Measurements from ENCODE around the gene CACNG8.
"Not testable (repeated sequence)": the region's sequence is repeated elsewhere in the genome, so short reads cannot be mapped to it uniquely, and the experiment has no call there.

CACNG8 gene

GRCh38 chr19:53994811-53995210 is 32.1 kb downstream of the CACNG8 start:
- no peak for DNase-seq

DNA sequence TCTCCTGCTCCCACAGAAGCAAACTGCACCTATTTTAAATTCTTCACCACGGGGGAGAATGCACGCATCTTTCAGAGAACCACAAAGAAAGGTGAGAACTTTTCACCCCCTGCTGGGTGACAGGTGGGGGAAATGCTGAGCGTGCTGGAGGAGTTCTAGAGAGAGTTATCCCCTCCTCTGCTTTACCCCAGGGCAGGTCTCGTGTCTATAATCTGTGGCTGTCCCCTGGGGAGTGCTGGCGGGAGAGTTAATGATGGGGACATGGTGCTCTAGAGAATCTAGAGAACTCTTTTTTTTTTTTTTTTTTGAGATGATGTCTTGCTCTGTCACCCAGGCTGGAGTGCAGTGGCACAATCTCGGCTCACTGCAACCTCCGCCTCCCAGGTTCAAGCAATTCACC is 35.5 kb downstream of the CACNG8 start:
- no peak for DNase-seq

- DNase-seq, result no peak
Measured at GRCh38 chr19:53999694-54000093, 37.0 kb downstream of the CACNG8 start.

- DNase-seq, result no peak
Measured at GRCh38 chr19:54001496-54001895, 38.8 kb downstream of the CACNG8 start.

GRCh38 chr19:54002495-54003315 is 40.0 kb downstream of the CACNG8 start:
- no peak for DNase-seq

DNA sequence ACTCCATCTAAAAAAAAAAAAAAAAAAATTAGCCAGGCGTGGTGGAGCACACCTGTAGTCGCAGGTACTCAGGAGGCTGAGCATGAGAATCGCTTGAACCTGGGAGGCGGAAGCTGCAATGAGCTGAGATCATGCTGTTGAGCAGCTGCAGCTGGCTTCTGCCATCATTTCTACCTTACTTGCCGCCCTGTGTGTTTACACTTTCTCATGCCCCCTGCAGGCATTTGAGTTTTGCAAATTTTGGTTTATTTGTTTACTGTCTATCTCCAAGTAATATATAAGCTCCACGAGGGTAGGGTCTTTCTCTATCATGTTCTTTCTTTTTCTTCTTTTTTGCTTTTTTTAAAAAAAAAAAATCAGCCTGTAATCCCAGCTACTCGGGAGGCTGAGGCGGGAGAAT is 46.7 kb downstream of the CACNG8 start:
- DNase-seq, result no peak

DNA sequence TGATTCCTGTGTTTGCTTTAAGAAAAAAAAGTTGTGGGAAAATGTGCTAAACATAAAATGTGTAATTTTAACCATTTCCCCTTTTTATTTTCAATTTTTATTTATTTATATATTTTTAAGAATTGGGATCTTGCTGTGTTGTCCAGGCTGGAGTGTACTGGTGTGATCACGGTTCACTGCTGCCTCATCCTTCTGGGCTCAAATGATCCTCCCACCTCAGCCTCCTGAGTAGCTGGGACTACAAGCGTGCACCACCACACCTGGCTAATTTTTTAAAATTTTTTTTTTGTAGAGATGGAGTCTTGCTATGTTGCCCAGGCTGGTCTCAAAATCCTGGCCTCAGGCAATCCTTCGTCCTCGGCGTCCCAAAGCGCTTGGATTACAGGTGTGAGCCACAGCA is 47.7 kb downstream of the CACNG8 start:
- DNase-seq, result no peak

DNA sequence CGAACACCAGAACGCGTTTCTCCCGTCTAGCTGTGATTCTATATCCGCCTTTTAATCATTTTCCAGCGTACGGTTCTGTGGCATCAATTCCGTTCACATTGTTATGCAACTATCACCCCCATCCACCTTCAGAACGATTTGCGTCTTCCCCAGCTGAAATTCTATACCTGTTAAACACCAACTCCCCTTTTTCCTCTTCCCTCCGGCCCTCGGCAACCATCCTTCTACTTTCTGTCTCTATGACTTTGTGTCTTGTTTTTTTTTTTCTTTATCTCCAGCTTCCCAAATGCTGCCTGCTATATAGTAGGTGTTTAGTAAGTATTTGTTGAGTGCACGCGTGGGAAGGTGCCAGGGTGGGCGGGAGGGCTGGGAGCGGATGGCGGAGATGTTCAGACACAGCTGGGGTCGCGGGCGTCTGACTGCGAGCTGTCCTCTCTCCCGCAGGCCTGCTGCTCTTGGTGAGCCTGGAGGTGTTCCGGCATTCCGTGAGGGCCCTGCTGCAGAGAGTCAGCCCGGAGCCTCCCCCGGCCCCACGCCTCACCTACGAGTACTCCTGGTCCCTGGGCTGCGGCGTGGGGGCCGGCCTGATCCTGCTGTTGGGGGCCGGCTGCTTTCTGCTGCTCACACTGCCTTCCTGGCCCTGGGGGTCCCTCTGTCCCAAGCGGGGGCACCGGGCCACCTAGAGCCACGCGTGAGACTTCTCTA is 48.9 kb downstream of the CACNG8 start:
- DNase-seq, result no peak

DNA sequence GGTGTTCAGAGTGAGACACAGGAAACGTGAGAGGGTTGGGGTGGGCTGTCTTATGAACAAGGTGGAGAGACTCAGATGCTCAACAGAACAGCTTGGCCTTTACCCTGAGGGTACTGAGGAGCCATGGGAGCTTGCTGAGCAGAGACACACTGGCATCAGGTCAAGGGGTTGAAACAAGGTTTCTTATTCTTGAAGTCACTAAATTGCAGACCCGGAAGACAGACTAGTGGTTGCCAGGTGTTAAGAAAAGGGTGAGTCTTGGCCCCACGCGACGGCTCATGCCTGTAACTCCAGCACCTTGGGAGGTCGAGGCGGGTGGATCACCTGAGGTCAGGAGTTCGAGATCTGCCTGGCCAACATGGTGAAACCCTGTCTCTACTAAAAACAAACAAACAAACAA is 51.1 kb downstream of the CACNG8 start:
- DNase-seq, result no peak

GRCh38 chr19:54014920-54015560 is 52.3 kb downstream of the CACNG8 start:
- DNase-seq, result no peak

GRCh38 chr19:54017261-54017660 is 54.5 kb downstream of the CACNG8 start:
- no peak for DNase-seq

DNA sequence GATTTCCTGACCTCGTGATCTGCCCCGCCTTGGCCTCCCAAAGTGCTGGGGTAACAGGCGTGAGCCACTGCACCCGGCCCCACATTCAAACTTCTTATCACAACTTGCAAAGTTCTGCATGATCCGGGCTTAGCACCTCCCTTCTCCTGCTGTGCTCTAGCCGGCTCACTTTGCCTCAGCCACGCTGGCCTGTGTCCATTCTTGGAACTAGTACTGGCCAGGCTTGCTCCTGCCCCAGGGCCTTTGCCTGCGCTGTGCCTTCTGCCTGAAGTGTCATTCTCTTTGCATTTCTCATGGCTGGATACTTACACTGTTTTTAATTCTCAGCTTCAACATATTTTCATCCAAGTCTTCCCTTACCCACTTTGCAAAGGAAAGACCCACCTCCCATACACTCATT is 58.6 kb downstream of the CACNG8 start:
- DNase-seq, result no peak

DNA sequence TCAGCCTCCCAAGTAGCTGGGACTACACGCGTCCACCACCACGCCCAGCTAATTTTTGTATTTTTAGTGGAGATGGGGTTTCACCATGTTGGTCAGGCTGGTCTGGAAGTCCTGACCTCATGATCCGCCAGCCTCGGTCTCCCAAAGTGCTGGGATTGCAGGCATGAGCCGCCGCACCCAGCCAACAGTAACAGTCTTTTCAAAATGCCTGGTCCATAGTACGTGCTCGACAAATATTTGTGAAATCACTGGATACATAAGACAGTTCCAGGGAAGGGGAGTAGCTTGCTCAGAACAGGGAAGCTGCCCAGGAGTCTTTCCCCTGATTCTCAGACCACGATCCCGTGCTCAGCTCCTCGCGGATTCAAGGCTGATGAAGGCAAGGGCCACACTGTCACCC is 59.2 kb downstream of the CACNG8 start:
- DNase-seq, result no peak

- no peak for DNase-seq
Measured at GRCh38 chr19:54023191-54023590, 60.5 kb downstream of the CACNG8 start.

DNA sequence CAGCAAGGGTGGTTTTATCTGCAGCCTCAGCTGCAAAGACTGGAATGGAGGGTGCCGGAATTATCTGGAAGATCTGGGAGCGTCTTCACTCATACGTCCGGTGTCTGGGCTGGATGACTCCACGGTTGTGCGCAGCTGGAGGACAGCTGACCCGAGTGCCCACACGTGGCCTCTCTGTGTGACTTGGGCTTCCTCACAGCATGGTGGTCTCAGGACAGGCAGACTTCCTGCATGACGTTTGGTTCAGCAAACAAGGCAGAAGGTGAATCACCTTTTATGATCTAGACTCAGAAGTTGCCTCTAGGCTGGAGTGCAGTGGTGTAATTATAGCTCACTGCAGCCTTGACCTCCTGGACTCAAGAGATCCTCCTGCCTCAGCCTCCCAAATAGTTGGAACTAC is 61.9 kb downstream of the CACNG8 start:
- no peak for DNase-seq

DNA sequence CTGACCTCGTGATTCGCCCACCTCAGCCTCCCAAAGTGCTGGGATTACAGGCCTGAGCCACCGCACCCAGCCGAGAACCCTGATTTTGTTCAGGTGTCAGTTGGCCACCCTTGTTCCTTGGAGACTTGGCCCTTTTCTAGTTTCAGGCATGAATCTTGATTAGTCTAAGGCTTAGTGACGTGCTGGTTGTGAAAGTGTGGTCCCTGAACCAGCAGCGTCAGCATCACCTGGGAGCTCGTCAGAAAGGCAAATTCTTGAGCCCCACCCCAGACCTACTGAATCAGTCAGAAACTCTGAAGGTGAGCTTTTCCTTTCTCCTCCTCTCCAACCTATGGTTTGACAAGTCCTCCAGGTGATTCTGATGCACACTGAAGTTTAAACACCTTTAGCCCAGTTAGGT is 63.9 kb downstream of the CACNG8 start:
- no peak for DNase-seq

GRCh38 chr19:54029301-54029700 is 66.6 kb downstream of the CACNG8 start:
- no peak for DNase-seq

GRCh38 chr19:54029930-54030490 is 67.3 kb downstream of the CACNG8 start:
- DNase-seq, result peak in 1 of 2 experiments; percentile 10

DNA sequence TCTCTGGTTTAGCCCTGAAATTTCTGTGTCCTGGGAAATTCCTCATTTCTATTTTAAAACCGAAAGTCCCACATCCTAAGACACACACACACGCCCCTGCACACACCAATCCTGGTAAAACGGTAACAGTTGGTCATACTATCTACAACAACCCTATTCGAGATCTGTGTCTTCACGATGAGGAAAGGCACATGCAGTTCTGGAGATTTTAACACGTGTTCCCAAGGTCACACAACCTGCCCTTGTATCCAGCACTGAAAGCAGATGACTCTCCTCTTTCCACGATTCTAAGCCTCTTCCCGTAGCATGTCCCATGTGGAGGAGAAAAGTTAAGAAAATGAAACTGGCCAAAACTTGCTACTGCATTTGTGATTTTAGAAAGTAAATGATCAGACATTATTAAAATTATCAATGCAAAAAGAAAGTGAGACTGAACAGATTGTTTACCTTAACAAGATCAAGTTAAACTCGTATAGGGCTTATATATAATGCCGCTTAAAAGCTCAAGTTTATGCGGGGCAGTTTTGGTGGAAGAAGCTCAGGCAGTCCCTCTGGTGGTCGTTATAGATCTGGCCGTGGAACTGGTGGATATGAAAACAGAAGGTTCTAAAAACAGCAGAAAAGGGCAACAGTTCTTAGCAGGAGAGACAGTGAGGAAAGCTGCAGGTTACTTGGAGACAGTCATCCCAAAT is 68.3 kb downstream of the CACNG8 start:
- no peak for DNase-seq

DNA sequence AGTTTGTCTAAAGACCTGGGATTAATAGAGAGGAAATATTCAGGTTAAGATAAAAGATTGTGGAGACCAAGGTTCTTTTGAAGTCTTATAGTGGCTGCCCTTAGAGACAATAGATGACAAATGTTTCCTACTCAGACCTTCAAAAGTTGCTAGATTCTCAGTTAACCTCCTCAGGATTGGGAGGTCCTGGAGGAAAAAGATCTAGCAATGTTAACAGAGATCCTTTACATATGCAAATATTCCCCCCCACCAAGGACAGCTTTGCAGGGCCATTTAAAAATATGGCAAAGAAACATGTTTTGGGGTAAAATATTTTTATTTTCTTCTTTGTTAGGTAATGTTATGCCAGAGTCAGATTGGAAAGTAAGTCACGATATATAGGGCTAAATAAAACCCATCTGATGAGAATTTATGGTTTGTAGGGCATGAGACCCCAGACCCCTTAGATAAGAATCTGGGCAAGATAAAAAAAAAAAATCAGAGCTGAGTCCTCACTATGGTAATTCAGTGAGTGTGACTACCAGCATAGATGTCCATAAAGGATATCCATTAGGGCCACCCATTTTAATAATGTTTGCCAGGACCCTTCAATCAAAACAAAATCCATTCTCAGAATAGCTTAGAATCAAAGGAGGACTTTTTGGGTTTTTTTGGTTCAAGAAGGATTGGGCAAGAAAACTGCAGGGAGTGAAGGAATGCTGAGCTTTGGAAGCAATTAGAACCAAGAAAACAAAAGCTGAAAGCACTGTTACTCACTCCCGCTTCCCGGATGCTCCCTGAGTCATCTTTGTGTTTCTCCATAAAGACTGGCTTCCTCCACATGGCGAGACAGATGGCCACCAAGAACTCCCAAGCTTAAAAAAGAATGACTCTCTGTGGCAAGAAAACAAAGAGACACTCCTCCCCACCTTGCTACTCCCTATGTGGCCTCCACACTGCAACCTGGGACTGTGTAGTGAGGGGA is 72.8 kb downstream of the CACNG8 start:
- DNase-seq, result no peak

- not testable (repeated sequence) for DNase-seq
Measured at GRCh38 chr19:54036542-54036941, 73.8 kb downstream of the CACNG8 start.
